GM12878 (cell line): ENCODE results near the gene SNAPC4. TPM values are rescaled to one million over a fixed set of nuclear protein-coding genes. Genes with fewer than 3 reads are reported as not detected.

ENCODE experiments used
- ATAC-seq: fragments of 200-7000 bp; cut with Tn5 transposase; 3 replicates; pipeline ENCODE4 v1.9.1; 2020; ENCODE audit warnings: mild to moderate bottlenecking, moderate library complexity
- BruUV-seq: library from RNA; stranded (reverse); fragments of 400-500 nt; replicated peaks from 2 replicates; lab custom pipeline; 2021; lab: Mats Ljungman, UMichigan
- CTCF ChIA-PET: fragments of 300-600 bp; sonication (Branson Sonifier 250); formaldehyde crosslinking; extraction: SDS; loops from one replicate; lab custom pipeline; 2021; ENCODE audit warnings: inconsistent platforms; lab: Yijun Ruan, JAX
- POLR2A ChIA-PET: fragments of 350-600 bp; formaldehyde crosslinking; extraction: SDS; loops from one replicate; lab custom pipeline; 2021; ENCODE audit warnings: inconsistent platforms; lab: Charles Lee
- RAD21 ChIA-PET: fragments of 300-600 bp; sonication (Branson Sonifier 250); formaldehyde crosslinking; loops from one replicate; lab custom pipeline; 2023; ENCODE audit warnings: antibody characterized with exemption; ENCODE audit not compliant: unreplicated experiment; lab: Charles Lee
- SMC1A ChIA-PET: fragments of 300-600 bp; sonication (Branson Sonifier 250); formaldehyde crosslinking; loops from one replicate; lab custom pipeline; 2023; ENCODE audit not compliant: unreplicated experiment, uncharacterized antibody; lab: Charles Lee
- DNase-seq: peaks from one replicate; pipeline ENCODE4 v3.0.0-alpha.2; 2011; ENCODE audit warnings: low read depth, low spot score
- FAIRE-seq: peaks from 3 replicates; lab custom pipeline; 2011; peaks lifted over from hg19 to GRCh38; lab: Jason Lieb, UNC
- H2AFZ ChIP-seq: 2 replicates; pipeline ENCODE4 v1.6.0; 2011; ENCODE audit warnings: low read depth, low read length, control low read depth; ENCODE audit not compliant: control insufficient read depth
- H3K27ac ChIP-seq: 2 replicates; pipeline ENCODE4 v1.5.1; 2011; ENCODE audit warnings: control low read depth; ENCODE audit not compliant: control insufficient read depth, insufficient read depth
- H3K27me3 ChIP-seq, 2 experiments: replicated peaks in 1 of 2; 2 replicates each; pipeline versions ENCODE4 v1.6.0 to v1.6.1; 2011; ENCODE audit warnings: low read length in 1 of 2; ENCODE audit not compliant: control insufficient read depth in 2 of 2, insufficient read depth in 2 of 2
- H3K36me3 ChIP-seq, 2 experiments: 2 replicates each; pipeline ENCODE4 v1.5.1; 2011; ENCODE audit warnings: low read length in 1 of 2; ENCODE audit not compliant: control insufficient read depth in 2 of 2, insufficient read depth in 2 of 2
- H3K4me1 ChIP-seq: 2 replicates; pipeline ENCODE4 v1.6.1; 2011; ENCODE audit warnings: mild to moderate bottlenecking, low read length, moderate library complexity, mixed read lengths; ENCODE audit not compliant: control insufficient read depth, insufficient read depth
- H3K4me2 ChIP-seq: 2 replicates; pipeline ENCODE4 v1.6.0; 2011; ENCODE audit warnings: control low read depth; ENCODE audit not compliant: control insufficient read depth, insufficient read depth
- H3K4me3 ChIP-seq: fragments of 200-600 bp; sonication (generic); 2 replicates; pipeline ENCODE4 v1.5.1; 2016
- H3K79me2 ChIP-seq: 2 replicates; pipeline ENCODE4 v1.6.0; 2011; ENCODE audit warnings: low read length; ENCODE audit not compliant: control insufficient read depth, insufficient read depth
- H3K9ac ChIP-seq: 2 replicates; pipeline ENCODE4 v1.8.0; 2011; ENCODE audit warnings: low read length, control low read depth, mixed read lengths; ENCODE audit not compliant: control insufficient read depth, insufficient read depth
- H3K9me3 ChIP-seq: replicated peaks from 3 replicates; pipeline ENCODE4 v1.5.1; 2011; ENCODE audit warnings: mild to moderate bottlenecking, low read length; ENCODE audit not compliant: control insufficient read depth, insufficient read depth
- H4K20me1 ChIP-seq: 2 replicates; pipeline ENCODE4 v1.6.0; 2011; ENCODE audit not compliant: control insufficient read depth, insufficient read depth
- CHD4 ChIP-seq: fragments of 200-600 bp; sonication (generic); IDR thresholded peaks from 2 replicates; pipeline ENCODE4 v1.6.1; 2016; ENCODE audit warnings: mild to moderate bottlenecking
- ESRRA ChIP-seq: IDR thresholded peaks from 2 replicates; pipeline ENCODE4 v1.6.1; 2012; ENCODE audit warnings: mild to moderate bottlenecking, low read length, improper control_type of control experiment
- FOXM1 ChIP-seq: IDR thresholded peaks from 2 replicates; pipeline ENCODE4 v1.6.1; 2012; ENCODE audit warnings: low read depth, mild to moderate bottlenecking, inconsistent platforms, low read length, moderate library complexity
- USF1 ChIP-seq: IDR thresholded peaks from 2 replicates; pipeline ENCODE4 v1.6.1; 2011; ENCODE audit warnings: borderline replicate concordance, low read depth, mild to moderate bottlenecking, moderate library complexity, mixed read lengths, low read length; ENCODE audit not compliant: insufficient read depth; ENCODE audit errors: extremely low read length
- YY1 ChIP-seq: IDR thresholded peaks from 2 replicates; pipeline ENCODE4 v1.6.1; 2011; ENCODE audit warnings: low read depth, mild to moderate bottlenecking, low read length
- ZNF274 ChIP-seq: IDR thresholded peaks from one replicate; pipeline ENCODE4 v1.8.0; 2011; ENCODE audit not compliant: insufficient read length, insufficient read depth
- WGBS: methylation state at CpG from one replicate; pipeline ENCODE4 v1.1.6; 2016; ENCODE audit warnings: low lambda C conversion rate; ENCODE audit not compliant: insufficient replicate concordance, insufficient coverage; ENCODE audit errors: missing lambda C conversion rate; 5-methylcytosine and 5-hydroxymethylcytosine counted together
- in situ Hi-C: fragments of 300-500 bp; cut with MboI; formaldehyde crosslinking; loops from 9 replicates; pipeline ENCODE4 v1.14.3; 2018; ENCODE audit warnings: mixed read lengths
- intact Hi-C: fragments of 100-400 bp; cut with micrococcal nuclease; formaldehyde crosslinking; loops from one replicate; pipeline ENCODE4 v1.14.2; 2022; ENCODE audit not compliant: unreplicated experiment
- polyA plus RNA-seq, 11 experiments: library from polyadenylated mRNA; depleted of rRNA in 4 of 11; unstranded in 6 of 11; stranded (reverse) in 5 of 11; fragments of >200 nt; fragmentation: Nextera tagmentation in 4 of 11; fragmentation: Illumina TruSeq in 1 of 11; extraction: Ambion mirVana in 4 of 11; extraction: Trizol in 1 of 11; gene quantifications; 1 replicate in 1 of 11; 2 replicates in 10 of 11; pipeline versions ENCODE4 v1.2.1 to v1.2.3, GENCODE V29; 2011 to 2016; ENCODE audit warnings: inconsistent platforms in 2 of 11, missing spikeins in 2 of 11, low read depth in 1 of 11
- total RNA-seq, 4 experiments: library from RNA; depleted of rRNA in 3 of 4; stranded (reverse); fragments of >200 nt in 3 of 4; fragmentation: Illumina TruSeq in 1 of 4; extraction: Trizol in 1 of 4; gene quantifications; 2 replicates each; pipeline versions ENCODE4 v1.2.1 to v1.2.3, GENCODE V29; 2013 to 2021

The SNAPC4 gene
- total and polyA plus RNA-seq, 10 of the 15 experiments (the other 5 are each of a cell fraction or from before 2014, with no cell fraction given): 0.42 to 19.8 (median 7.0) TPM

- TF ChIP-seq ESRRA: no peak
- Histone ChIP-seq H3K27ac (no peak overlapping the region), H3K4me1 (no peaks in the 10 kb centered on the region), H3K4me3 (no peak overlapping the region), H3K36me3 (peaks cover 34 to 36% of the 10 kb centered on the region in 2 experiments; a peak in 3 of 4 replicates), H3K9ac (no peak overlapping the region), H3K79me2 (no peaks in the 10 kb centered on the region), H4K20me1 (no peaks in the 10 kb centered on the region), H2AFZ (no peak overlapping the region), H3K4me2 (no peak overlapping the region), H3K9me3 (no peaks in the 10 kb centered on the region), H3K27me3 (no peaks in the 10 kb centered on the region)
- SMC1A ChIA-PET: no interaction called here
- WGBS: 98% methylated on average over 12 of the region's 12 CpGs
- RAD21 ChIA-PET: no interaction called here
- intact Hi-C loops (no loop called here), in situ Hi-C loops (no loop called here)
- DNase-seq: no peak
- FAIRE-seq: no peak
- BruUV-seq: no TSS peak
- no peak for ATAC-seq
- CTCF ChIA-PET: interaction anchor here (1.0 kb wide), 1 partner anchor 52 kb away, joined by 3 read pairs; no protein-coding TSS in a partner anchor
- POLR2A ChIA-PET: no interaction called here
These were observed 19.1 kb upstream of the SNAPC4 start for GRCh38 chr9:136419092-136419420.

- H3K79me2 ChIP-seq: no peaks in the 10 kb centered on the region
- H3K4me3 ChIP-seq: no peak overlapping the region
- H3K4me2 ChIP-seq: no peak overlapping the region
- ChIA-PET SMC1A (no interaction called here), CTCF (no interaction called here), POLR2A (interaction anchor here (0.8 to 1.1 kb wide), 2 partner anchors 28 to 320 kb away, joined by 3 to 4 read pairs; no protein-coding TSS in a partner anchor), RAD21 (no interaction called here)
- no peak overlapping the region for H3K9ac ChIP-seq
- TF ChIP-seq CHD4 (no peak), YY1 (no peak), ZNF274 (no peak), FOXM1 (no peak), USF1 (no peak)
- no peaks in the 10 kb centered on the region for H3K27me3 ChIP-seq
- peaks cover 34 to 38% of the 10 kb centered on the region in 2 experiments; a peak in 3 of 4 replicates for H3K36me3 ChIP-seq
- no peaks in the 10 kb centered on the region for H4K20me1 ChIP-seq
- FAIRE-seq (no peak), DNase-seq (no peak), ATAC-seq (no peak)
- 93% methylated on average over 47 of the region's 48 CpGs for WGBS
- intact Hi-C loops (no loop called here), in situ Hi-C loops (no loop called here)
- BruUV-seq: no TSS peak
- no peak overlapping the region for H3K27ac ChIP-seq
- H3K9me3 ChIP-seq: no peaks in the 10 kb centered on the region
- no peak overlapping the region for H2AFZ ChIP-seq
- no peaks in the 10 kb centered on the region for H3K4me1 ChIP-seq
These were observed 18.5 kb upstream of the SNAPC4 start for GRCh38 chr9:136418182-136419091.
